Effector CD4-positive, alpha-beta T cell (primary cell): ENCODE measurements around the gene OTOG.

Source experiments
- DNase-seq: peaks from one replicate; pipeline ENCODE4 v3.0.0-alpha.2; 2020

The OTOG gene

DNA sequence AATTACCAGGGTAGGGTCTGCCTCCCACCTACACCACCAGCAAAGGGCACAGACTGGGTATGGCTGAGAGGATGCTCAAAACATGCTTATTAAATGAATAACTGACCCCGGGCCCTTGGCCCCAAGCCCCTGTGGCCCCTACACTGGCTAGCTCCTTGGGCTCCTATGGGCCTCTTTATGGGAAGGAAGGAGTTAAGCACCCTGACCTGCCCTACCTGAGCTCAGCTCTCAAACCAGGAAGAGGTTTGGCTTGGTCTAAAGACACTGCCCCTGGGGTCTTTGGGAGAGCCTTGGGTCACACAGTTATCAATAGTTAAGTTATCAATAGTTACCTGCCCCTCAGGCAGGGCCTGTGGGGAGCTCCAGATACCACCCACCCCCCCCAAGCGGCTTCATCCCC, 4.0 kb upstream of the OTOG start:
- no peak for DNase-seq

- DNase-seq, result no peak
Measured at GRCh38 chr11:17543574-17544180, 3.4 kb upstream of the OTOG start.

DNA sequence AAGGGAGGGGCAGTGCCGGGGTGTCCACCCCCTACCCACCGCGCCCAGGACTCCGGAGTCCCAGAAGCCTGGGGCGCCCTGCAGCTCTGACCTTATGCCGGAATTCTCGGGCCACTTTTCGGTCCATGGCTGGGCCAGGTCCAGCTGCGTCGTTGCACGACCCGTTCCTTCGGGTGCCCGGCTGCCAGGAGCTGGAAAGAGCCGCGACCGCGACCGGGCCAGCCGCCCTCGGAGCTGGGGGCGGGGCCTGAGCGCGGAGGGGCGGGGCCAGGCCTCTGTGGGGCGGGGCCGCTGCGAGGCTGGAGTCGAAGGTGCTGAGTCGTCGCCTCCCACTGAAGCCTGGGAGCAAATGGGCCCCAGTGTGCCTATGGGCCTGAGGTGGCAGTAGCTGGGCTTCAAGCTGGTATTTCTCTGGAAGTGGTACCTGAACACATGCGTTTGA, 2.9 kb upstream of the OTOG start, which contains the start of gene USH1C:
USH1C (minus strand) TSS at position 236 of the 442 bp plus-strand sequence; CDS start at position 127, 109 bp downstream.
- no peak for DNase-seq

GRCh38 chr11:17546240-17546639, 819 bp upstream of the OTOG start:
- DNase-seq, result no peak

DNA sequence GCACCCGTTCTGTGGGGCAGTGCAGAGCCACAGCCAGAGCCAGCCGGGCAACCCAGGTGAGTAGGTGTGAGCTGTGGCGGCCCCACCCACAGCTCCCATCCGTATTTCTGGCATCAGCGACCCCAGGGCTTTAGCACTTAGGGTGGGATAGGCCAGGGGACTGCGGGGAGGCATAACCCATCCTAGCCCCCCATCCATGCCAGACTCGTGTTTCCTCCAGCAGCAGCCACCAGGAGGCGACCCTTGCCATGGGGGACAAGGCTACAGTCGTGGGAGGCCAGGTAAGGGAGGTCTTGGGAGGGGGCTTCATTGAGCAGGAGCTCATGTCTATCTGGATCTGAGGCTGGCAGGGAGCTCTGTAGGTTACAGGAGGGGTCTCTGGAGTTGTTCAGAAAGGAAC, 873 bp downstream of the OTOG start:
- no peak for DNase-seq

DNA sequence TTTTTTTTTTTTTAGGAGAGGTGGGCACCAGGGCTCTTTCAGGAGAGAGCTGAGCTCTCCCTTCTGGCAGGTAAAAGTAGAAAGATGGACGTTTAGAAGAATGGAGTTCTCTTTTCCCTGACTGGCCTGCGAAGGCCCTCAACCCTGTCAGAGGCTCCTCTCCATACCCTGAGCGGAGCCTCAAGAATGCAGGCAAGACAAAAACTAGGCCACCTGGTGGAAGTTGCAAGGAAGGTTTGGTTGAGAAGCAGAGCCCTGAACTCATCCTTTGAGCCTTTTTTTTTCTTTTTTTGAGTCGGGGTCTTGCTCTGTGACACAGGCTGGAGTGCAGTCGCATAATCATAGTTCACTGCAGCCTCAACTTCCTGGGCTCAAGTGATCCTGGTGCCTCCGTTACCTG, 1.4 kb downstream of the OTOG start:
- no peak for DNase-seq

GRCh38 chr11:17550450-17551346, 3.6 kb downstream of the OTOG start:
- DNase-seq, result no peak

DNA sequence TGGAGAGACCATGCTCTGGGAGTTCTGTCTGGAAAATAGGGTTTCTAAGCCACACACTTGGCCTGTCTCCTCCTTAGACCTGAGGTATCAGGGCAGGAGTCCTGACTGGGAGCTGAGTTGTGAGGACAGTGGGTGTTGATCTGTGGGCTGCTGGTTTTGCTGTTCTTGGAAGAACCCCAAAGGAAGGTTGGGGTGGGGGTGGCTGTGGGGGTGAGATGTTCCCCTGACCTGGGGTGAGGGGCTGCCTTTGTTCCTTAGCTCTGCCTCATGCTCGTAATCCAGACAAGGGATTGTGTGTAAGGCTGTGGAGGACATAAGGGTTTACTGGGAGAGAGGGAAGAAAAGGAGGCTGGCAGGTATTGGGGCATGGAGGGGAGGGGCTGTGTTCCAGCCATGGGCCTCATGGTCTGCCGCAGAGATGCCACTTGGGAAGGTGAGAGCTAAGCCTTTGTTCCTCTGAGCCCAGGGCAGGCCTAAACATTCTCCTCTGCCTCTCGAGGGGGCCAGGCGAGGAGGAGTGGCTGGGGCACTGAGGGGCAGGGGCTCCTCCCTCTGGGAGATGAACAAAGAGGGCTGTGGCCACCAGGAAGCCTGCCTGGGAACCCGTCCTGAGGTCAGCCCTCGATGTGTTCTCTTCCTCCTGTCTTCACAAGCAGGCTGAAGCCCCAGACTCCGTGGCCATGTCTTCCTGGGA, 4.4 kb downstream of the OTOG start:
- no peak for DNase-seq

- no peak for DNase-seq
Measured at GRCh38 chr11:17552041-17552355, 4.9 kb downstream of the OTOG start.

- DNase-seq, result no peak
Measured at GRCh38 chr11:17552392-17553248, 5.6 kb downstream of the OTOG start.

DNA sequence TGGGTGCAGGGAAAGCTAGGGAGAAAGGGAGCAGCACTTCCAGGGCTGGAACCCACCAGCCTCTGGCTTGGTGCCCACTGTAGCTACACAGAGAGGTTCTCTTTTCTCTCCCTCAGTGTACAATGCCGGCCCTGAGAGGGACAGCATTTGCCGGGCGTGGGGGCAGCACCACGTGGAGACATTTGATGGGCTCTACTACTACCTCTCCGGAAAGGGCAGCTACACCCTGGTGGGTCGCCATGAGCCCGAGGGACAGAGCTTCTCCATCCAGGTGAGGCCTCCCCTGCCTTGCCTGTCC, 6.1 kb downstream of the OTOG start:
- no peak for DNase-seq

DNA sequence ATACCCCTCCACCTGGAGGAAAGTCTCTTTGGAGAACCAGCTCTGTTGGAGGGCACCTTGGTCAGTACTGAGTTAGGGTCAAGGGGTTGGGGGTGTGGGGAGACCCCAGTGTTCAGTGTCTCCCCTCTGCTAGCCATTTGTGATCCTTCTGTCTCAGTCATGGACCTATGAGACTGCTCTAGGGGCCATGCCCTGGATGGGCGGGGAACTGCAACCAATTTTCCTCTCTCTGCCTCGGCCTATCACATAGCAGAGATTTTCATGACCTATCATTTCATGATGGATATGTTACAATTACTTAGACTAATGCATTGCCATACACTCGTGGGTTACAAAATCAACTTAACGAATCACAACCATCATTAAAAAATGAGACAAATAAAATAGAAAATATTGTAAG, 7.4 kb downstream of the OTOG start:
- DNase-seq, result no peak

DNA sequence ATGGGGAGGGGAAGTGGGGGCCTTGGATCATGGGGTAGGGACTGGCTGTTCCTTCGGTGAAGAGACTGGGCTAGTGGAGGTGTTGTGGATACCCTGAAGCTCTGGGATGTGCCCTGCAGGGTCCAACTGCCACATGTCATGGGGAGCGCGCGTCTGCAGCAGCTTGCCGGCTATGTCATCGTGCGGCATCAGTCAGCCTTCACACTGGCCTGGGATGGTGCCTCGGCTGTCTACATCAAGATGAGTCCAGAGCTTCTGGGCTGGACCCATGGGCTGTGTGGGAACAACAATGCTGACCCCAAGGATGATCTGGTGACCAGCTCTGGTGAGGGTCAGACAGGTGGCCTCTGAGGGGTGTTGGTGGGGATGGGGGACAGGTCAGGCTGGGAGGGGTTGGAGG, 9.9 kb downstream of the OTOG start:
- DNase-seq, result no peak

- DNase-seq, result no peak
Measured at GRCh38 chr11:17558025-17558780, 11.1 kb downstream of the OTOG start.

DNA sequence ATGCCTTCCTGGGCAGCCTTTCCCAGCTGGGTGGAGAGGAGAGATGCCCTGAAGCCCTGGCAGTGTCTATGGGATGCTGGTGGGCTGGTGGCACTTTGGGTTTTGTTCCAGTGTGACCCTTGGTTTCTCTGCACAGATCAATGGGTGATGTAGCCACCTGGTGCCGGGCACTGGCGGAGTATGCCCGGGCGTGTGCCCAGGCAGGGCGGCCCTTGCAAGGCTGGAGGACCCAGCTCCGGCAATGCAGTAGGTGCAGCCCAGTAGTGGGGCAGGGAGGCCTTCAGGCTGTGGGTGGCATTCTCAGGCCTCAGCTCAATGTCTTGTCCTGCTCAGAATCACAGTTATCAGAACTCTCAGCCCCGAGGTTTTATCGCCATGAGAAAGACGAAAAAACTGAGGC, 11.9 kb downstream of the OTOG start:
- no peak for DNase-seq

DNA sequence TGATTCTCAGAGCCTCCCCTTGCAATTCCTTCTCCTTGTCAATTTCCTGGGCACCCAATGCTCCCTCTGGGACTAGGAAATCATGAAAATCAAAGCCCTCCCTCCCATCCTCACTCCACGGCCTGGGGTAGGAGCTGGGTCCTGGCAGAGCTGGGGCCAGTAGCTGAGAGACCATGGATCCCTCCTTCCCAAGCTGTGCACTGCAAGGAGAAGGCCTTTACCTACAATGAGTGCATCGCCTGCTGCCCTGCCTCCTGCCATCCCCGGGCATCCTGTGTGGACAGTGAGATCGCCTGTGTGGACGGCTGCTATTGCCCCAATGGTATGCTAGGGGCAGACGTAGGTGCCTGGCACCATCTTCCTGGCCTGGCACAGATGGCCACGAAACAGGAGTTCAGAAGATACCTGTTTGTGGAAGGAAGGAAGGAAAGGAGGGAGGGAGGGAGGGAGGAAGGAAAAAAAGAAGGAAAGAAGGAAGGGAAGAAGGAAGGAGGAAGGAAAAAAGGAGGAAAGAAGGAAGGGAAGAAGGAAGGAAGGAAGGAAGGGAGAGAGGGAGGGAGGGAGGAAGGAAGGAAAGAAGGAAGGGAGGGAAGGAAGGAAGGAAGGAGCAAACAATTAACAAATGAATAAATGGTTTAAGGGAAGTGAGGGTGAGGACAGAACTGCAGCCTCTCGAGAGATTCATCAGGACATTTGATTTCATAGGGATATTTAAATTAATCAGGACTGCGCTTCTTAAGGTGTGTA, 12.5 kb downstream of the OTOG start:
- no peak for DNase-seq

DNA sequence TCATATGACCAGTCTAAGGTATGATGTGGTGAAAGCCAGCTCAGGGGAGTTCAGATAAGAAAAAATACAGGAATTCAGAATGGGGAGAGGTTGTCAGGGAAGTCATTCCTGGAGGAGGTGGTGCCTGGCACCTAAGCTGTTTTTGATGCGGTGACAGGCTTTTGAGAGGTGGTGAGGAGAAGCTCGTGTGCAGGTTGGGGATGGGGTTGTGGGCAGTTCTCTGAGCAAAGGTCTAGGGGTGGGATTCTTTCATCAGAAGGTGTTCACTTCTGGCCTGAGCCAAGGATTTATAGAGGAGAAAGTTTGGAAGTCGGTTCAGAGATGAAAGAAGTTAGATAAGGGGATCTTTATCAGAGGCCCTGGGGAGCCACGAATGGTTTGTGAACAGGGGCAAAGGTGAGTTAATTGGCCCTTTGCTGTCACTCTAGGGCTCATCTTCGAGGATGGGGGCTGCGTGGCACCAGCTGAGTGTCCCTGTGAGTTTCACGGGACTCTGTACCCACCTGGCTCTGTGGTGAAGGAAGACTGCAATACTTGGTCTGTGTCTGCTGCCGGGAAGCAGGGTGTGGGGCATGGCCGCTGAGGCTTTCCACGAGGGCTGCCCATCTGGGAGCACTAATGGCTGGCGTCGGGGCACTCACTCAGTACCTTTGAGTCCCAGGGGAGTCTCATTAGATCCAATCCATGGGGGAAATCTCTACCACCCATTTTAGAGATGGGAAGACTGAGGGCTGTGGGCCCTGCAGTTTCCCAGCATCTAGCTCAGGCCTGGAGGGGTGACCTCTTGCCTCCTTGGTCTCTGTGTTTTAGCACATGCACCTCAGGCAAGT, 13.4 kb downstream of the OTOG start:
- DNase-seq, result no peak

DNA sequence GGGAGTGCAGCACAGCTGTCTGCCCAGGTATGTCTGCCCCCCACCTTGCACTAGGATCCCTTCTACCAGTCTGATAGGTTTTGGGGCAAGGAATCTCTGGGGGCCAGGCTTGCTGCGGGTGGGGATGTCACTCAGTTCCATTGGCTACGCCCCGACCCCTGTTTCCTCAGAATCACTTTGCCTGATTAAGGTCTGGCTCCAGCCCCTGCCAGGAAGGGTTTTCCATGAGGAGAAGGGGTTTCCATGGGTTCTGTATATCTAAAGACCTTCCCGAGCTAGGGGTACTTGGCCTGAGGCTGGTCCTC, 14.0 kb downstream of the OTOG start:
- DNase-seq, result no peak

DNA sequence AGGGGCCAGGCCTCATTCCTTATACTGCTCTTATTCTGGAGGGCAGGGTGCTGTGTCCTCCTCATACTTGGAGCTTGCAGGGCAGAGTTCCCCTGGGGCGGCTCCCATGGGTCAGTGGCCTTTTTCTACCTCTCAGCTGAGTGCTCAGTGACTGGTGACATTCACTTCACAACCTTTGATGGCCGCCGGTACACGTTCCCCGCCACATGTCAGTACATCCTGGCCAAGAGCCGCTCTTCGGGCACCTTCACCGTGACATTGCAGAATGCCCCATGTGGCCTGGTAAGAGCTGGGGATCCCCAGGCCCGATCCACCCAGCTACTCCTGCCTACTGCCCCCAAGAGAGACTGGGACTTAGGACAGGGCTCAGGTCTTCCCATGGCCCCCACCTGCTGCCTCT, 14.5 kb downstream of the OTOG start:
- DNase-seq, result no peak

GRCh38 chr11:17563231-17563646, 16.2 kb downstream of the OTOG start:
- no peak for DNase-seq
